HL-60 (cell line): Measurements from ENCODE around the gene RAD50.

Experiments
- DNase-seq, 2 experiments: peaks; one replicate each; pipeline ENCODE4 v3.0.0-alpha.2; 2010 to 2020; ENCODE audit warnings: low read depth in 1 of 2, low spot score in 1 of 2
- H3K27ac ChIP-seq: fragments of 250-450 bp; sonication (Bioruptor Pico); replicated peaks from 2 replicates; pipeline ENCODE4 v1.5.1; 2020; ENCODE audit warnings: mild to moderate bottlenecking, moderate library complexity
- H3K27me3 ChIP-seq: fragments of 250-450 bp; sonication (Bioruptor Pico); 2 replicates; pipeline ENCODE4 v1.5.1; 2021; ENCODE audit warnings: mild to moderate bottlenecking, moderate library complexity; ENCODE audit not compliant: insufficient read depth, poor library complexity, severe bottlenecking
- H3K4me3 ChIP-seq: replicated peaks from 2 replicates; pipeline ENCODE4 v1.5.1; 2011; ENCODE audit warnings: mild to moderate bottlenecking, control low read depth, low read length; ENCODE audit not compliant: insufficient read depth
- GABPA ChIP-seq: IDR thresholded peaks from 2 replicates; pipeline ENCODE4 v1.6.1; 2012; ENCODE audit warnings: low read depth
- POLR2AphosphoS5 ChIP-seq: IDR thresholded peaks from 2 replicates; pipeline ENCODE4 v1.6.1; 2012; ENCODE audit warnings: low read depth
- REST ChIP-seq: IDR thresholded peaks from 2 replicates; pipeline ENCODE4 v1.6.1; 2012; ENCODE audit warnings: low read depth; ENCODE audit not compliant: insufficient replicate concordance
- SPI1 ChIP-seq: IDR thresholded peaks from 2 replicates; pipeline ENCODE4 v1.6.1; 2012; ENCODE audit warnings: low read depth, mild to moderate bottlenecking, borderline replicate concordance
- TF ChIP-seq, protein P1 (sequence below): IDR thresholded peaks from one replicate; pipeline ENCODE4 v1.5.1; 2011; ENCODE audit warnings: low read length, control low read depth, inconsistent platforms; ENCODE audit not compliant: insufficient read depth

The RAD50 gene

GRCh38 chr5:132684922-132685720, 128.3 kb downstream of the RAD50 start:
- Histone ChIP-seq H3K4me3 (no peak overlapping the region), H3K27me3 (no peaks in the 10 kb centered on the region), H3K27ac (no peak overlapping the region)
- no peak for TF ChIP-seq GABPA
- TF ChIP-seq, protein P1, sequence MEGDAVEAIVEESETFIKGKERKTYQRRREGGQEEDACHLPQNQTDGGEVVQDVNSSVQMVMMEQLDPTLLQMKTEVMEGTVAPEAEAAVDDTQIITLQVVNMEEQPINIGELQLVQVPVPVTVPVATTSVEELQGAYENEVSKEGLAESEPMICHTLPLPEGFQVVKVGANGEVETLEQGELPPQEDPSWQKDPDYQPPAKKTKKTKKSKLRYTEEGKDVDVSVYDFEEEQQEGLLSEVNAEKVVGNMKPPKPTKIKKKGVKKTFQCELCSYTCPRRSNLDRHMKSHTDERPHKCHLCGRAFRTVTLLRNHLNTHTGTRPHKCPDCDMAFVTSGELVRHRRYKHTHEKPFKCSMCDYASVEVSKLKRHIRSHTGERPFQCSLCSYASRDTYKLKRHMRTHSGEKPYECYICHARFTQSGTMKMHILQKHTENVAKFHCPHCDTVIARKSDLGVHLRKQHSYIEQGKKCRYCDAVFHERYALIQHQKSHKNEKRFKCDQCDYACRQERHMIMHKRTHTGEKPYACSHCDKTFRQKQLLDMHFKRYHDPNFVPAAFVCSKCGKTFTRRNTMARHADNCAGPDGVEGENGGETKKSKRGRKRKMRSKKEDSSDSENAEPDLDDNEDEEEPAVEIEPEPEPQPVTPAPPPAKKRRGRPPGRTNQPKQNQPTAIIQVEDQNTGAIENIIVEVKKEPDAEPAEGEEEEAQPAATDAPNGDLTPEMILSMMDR = no peak
- no peak for TF ChIP-seq REST
- TF ChIP-seq SPI1 = no peak
- TF ChIP-seq POLR2AphosphoS5 = no peak
- DNase-seq = no peak

DNA sequence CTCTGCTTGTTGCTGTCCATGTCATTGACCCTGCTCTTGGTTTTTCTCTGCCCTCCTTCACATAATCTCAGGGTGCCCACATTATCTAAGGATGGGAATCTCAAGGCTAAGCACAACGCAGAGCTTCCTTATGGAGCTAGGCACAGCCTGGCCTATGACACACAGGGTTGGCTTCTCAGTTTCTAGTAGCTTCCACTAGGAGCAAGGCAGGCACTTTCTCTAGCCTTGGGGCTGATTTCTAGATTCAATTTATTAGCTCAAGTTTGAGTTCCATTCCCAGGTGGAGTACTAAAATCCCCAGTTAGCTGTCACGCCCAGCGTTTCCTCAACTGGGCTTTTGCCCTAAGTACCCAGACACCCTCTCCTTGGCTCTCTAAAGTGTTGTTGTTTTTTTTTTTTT, 129.4 kb downstream of the RAD50 start:
- Histone ChIP-seq H3K27ac (no peak overlapping the region), H3K4me3 (no peak overlapping the region), H3K27me3 (no peaks in the 10 kb centered on the region)
- TF ChIP-seq POLR2AphosphoS5 (no peak), SPI1 (no peak), GABPA (no peak), REST (no peak)
- TF ChIP-seq, protein P1 = no peak
- DNase-seq = no peak

GRCh38 chr5:132687995-132688394, 131.2 kb downstream of the RAD50 start:
- Histone ChIP-seq H3K27ac (no peak overlapping the region), H3K27me3 (no peaks in the 10 kb centered on the region), H3K4me3 (no peak overlapping the region)
- no peak for DNase-seq
- TF ChIP-seq REST (no peak), GABPA (no peak), POLR2AphosphoS5 (no peak), SPI1 (no peak)
- TF ChIP-seq, protein P1 = no peak
